Chondrocyte (in vitro differentiated cells): ENCODE measurements around the gene TMEM52B. TPM values are rescaled to one million over a fixed set of nuclear protein-coding genes. Genes with fewer than 3 reads are reported as not detected.
"Not testable (repeated sequence)": the region's sequence is repeated elsewhere in the genome, so short reads cannot be mapped to it uniquely, and the experiment has no call there.

ENCODE experiments used
- DNase-seq: peaks from one replicate; pipeline ENCODE4 v3.0.0; 2021; ENCODE audit warnings: mixed read lengths, low spot score
- H3K27ac Mint-ChIP-seq: one replicate; pipeline ENCODE4 v1.8.0; 2021; ENCODE audit warnings: mild to moderate bottlenecking, moderate library complexity, mixed read lengths; ENCODE audit not compliant: unreplicated experiment
- H3K27me3 Mint-ChIP-seq: 2 replicates; pipeline ENCODE4 v1.8.0; 2021; ENCODE audit warnings: low read depth, mixed read lengths
- H3K36me3 Mint-ChIP-seq: 2 replicates; pipeline ENCODE4 v1.8.0; 2021; ENCODE audit warnings: low read depth, mixed read lengths
- H3K4me1 Mint-ChIP-seq: 2 replicates; pipeline ENCODE4 v1.8.0; 2021; ENCODE audit warnings: low read depth, mild to moderate bottlenecking, mixed read lengths
- H3K4me3 Mint-ChIP-seq: one replicate; pipeline ENCODE4 v1.8.0; 2021; ENCODE audit warnings: mild to moderate bottlenecking, moderate library complexity, mixed read lengths; ENCODE audit not compliant: unreplicated experiment
- H3K9me3 Mint-ChIP-seq: 2 replicates; pipeline ENCODE4 v1.8.0; 2021; ENCODE audit warnings: low read depth, mixed read lengths
- CTCF ChIP-seq: fragments of 200-600 bp; sonication (generic); IDR thresholded peaks from 2 replicates; pipeline ENCODE4 v1.5.0; 2021; ENCODE audit warnings: antibody characterized with exemption, mild to moderate bottlenecking, moderate library complexity
- total RNA-seq: library from RNA; stranded (reverse); gene quantifications from 3 replicates; pipeline ENCODE4 v1.2.1, GENCODE V29; 2021

The TMEM52B gene
- total RNA-seq, 1 donor from 2014 or later = not detected

GRCh38 chr12:10218021-10218420, 39.2 kb downstream of the TMEM52B start:
- TF ChIP-seq CTCF = no peak
- peaks cover 27% of the 10 kb centered on the region for H3K36me3 Mint-ChIP-seq
- H3K27ac Mint-ChIP-seq = no peak overlapping the region
- H3K4me1 Mint-ChIP-seq = peaks cover 18% of the 10 kb centered on the region
- H3K27me3 Mint-ChIP-seq = no peaks in the 10 kb centered on the region
- no peaks in the 10 kb centered on the region for H3K9me3 Mint-ChIP-seq
- H3K4me3 Mint-ChIP-seq = no peak overlapping the region
- no peak for DNase-seq

- no peaks in the 10 kb centered on the region for H3K9me3 Mint-ChIP-seq
- TF ChIP-seq CTCF = no peak
- peaks cover 43% of the 10 kb centered on the region for H3K36me3 Mint-ChIP-seq
- peak overlapping the region; percentile 29 for H3K27ac Mint-ChIP-seq
- no peak overlapping the region for H3K4me3 Mint-ChIP-seq
- DNase-seq = no peak
- no peaks in the 10 kb centered on the region for H3K27me3 Mint-ChIP-seq
- H3K4me1 Mint-ChIP-seq = peaks cover 1% of the 10 kb centered on the region
These were observed 41.7 kb downstream of the TMEM52B start for GRCh38 chr12:10220398-10221077.

- no peak for TF ChIP-seq CTCF
- H3K27ac Mint-ChIP-seq = no peak overlapping the region
- no peaks in the 10 kb centered on the region for H3K9me3 Mint-ChIP-seq
- peaks cover 43% of the 10 kb centered on the region for H3K36me3 Mint-ChIP-seq
- H3K4me3 Mint-ChIP-seq = no peak overlapping the region
- no peaks in the 10 kb centered on the region for H3K4me1 Mint-ChIP-seq
- no peak for DNase-seq
- no peaks in the 10 kb centered on the region for H3K27me3 Mint-ChIP-seq
These were observed 43.0 kb downstream of the TMEM52B start for GRCh38 chr12:10221846-10222245.

GRCh38 chr12:10223208-10223607, 44.4 kb downstream of the TMEM52B start:
- Mint-ChIP-seq H3K36me3 (peaks cover 43% of the 10 kb centered on the region), H3K9me3 (no peaks in the 10 kb centered on the region)
- DNase-seq = no peak

GRCh38 chr12:10225426-10225825, 46.6 kb downstream of the TMEM52B start:
- H3K36me3 Mint-ChIP-seq = peaks cover 41% of the 10 kb centered on the region
- not testable (repeated sequence) for H3K4me1 Mint-ChIP-seq, H3K27ac Mint-ChIP-seq, H3K27me3 Mint-ChIP-seq, H3K9me3 Mint-ChIP-seq, H3K4me3 Mint-ChIP-seq, DNase-seq

More at GRCh38 chr12:10223208-10223607, 44.4 kb downstream of the TMEM52B start:
- Mint-ChIP-seq H3K27ac (no peak overlapping the region), H3K4me3 (no peak overlapping the region), H3K4me1 (no peaks in the 10 kb centered on the region), H3K27me3 (no peaks in the 10 kb centered on the region)
- TF ChIP-seq CTCF = no peak

GRCh38 chr12:10226086-10226485, 47.3 kb downstream of the TMEM52B start:
- no peak for TF ChIP-seq CTCF
- no peaks in the 10 kb centered on the region for H3K9me3 Mint-ChIP-seq
- H3K4me3 Mint-ChIP-seq = no peak overlapping the region
- no peaks in the 10 kb centered on the region for H3K27me3 Mint-ChIP-seq
- H3K36me3 Mint-ChIP-seq = peaks cover 35% of the 10 kb centered on the region
- no peak for DNase-seq
- no peak overlapping the region for H3K27ac Mint-ChIP-seq
- no peaks in the 10 kb centered on the region for H3K4me1 Mint-ChIP-seq
